SW480 (cell line): Measurements from ENCODE around the gene BOC.
A peak's percentile ranks its signal among the peaks of the same experiment; 100 is the strongest.

Experiments
- DNase-seq: peaks from one replicate; pipeline ENCODE4 v3.0.0-alpha.2; 2016; ENCODE audit warnings: low spot score

Gene BOC

GRCh38 chr3:113193719-113194118 lies 17.6 kb upstream of the BOC start:
- DNase-seq: no peak

- DNase-seq: no peak
Observed at GRCh38 chr3:113194823-113195401, 16.4 kb upstream of the BOC start.

GRCh38 chr3:113200351-113200750 lies 11.0 kb upstream of the BOC start:
- DNase-seq: no peak

GRCh38 chr3:113200946-113201345 lies 10.4 kb upstream of the BOC start:
- no peak for DNase-seq

GRCh38 chr3:113204371-113204770 lies 7.0 kb upstream of the BOC start:
- DNase-seq: no peak

GRCh38 chr3:113205481-113205880 lies 5.9 kb upstream of the BOC start:
- no peak for DNase-seq

- DNase-seq: no peak
Observed at GRCh38 chr3:113210604-113211329, 590 bp upstream of the BOC start.

- DNase-seq: peak; percentile 15
Observed at GRCh38 chr3:113212150-113212843, 940 bp downstream of the BOC start.

GRCh38 chr3:113212844-113213375 lies 1.6 kb downstream of the BOC start:
- DNase-seq: no peak

GRCh38 chr3:113213896-113214587 lies 2.7 kb downstream of the BOC start:
- no peak for DNase-seq

GRCh38 chr3:113214917-113215595 lies 3.7 kb downstream of the BOC start:
- DNase-seq: no peak

- no peak for DNase-seq
Observed at GRCh38 chr3:113216393-113216792, 5.0 kb downstream of the BOC start.

- no peak for DNase-seq
Observed at GRCh38 chr3:113218011-113218680, 6.8 kb downstream of the BOC start.

GRCh38 chr3:113218681-113219045 lies 7.3 kb downstream of the BOC start:
- no peak for DNase-seq

- DNase-seq: no peak
Observed at GRCh38 chr3:113219605-113220300, 8.4 kb downstream of the BOC start.

GRCh38 chr3:113220721-113221120 lies 9.4 kb downstream of the BOC start:
- no peak for DNase-seq

- DNase-seq: no peak
Observed at GRCh38 chr3:113221721-113222257, 10.4 kb downstream of the BOC start.

GRCh38 chr3:113222451-113223086 lies 11.2 kb downstream of the BOC start:
- DNase-seq: no peak

GRCh38 chr3:113223475-113224281 lies 12.3 kb downstream of the BOC start:
- no peak for DNase-seq
